Transverse colon (tissue), 4 donors: ENCODE measurements around the gene EPHA5. TPM values are rescaled to one million over a fixed set of nuclear protein-coding genes. Genes with fewer than 3 reads are reported as not detected.

Experiments
- DNase-seq: peaks from one replicate; pipeline ENCODE4 v3.0.0-alpha.2; 2019
- H3K27ac ChIP-seq, 4 donors: fragments of 200-600 bp; sonication (generic); 2 replicates each; pipeline ENCODE4 v1.5.1; 2016 to 2018; ENCODE audit warnings: inconsistent platforms in 4 of 4
- H3K27me3 ChIP-seq: fragments of 200-600 bp; sonication (generic); 2 replicates; pipeline ENCODE4 v1.5.1; 2017; ENCODE audit warnings: inconsistent platforms
- H3K36me3 ChIP-seq, 4 donors: fragments of 200-600 bp; sonication (generic); 2 replicates each; pipeline ENCODE4 v1.5.1; 2017 to 2019; ENCODE audit warnings: inconsistent platforms in 4 of 4
- H3K4me1 ChIP-seq, 4 donors: fragments of 200-600 bp; sonication (generic); 2 replicates each; pipeline ENCODE4 v1.5.1; 2017 to 2020; ENCODE audit warnings: inconsistent platforms in 4 of 4
- H3K4me3 ChIP-seq, 4 donors: fragments of 200-600 bp; sonication (generic); 1 replicate in 1 of 4; 2 replicates in 3 of 4; pipeline versions ENCODE4 v1.5.1 to v1.6.1; 2017 to 2019; ENCODE audit warnings: inconsistent platforms in 4 of 4
- H3K9me3 ChIP-seq, 2 donors: fragments of 200-600 bp; sonication (generic); 2 replicates each; pipeline ENCODE4 v1.5.1; 2017 to 2019; ENCODE audit warnings: inconsistent platforms in 2 of 2
- EP300 ChIP-seq: sonication (generic); formaldehyde crosslinking; IDR thresholded peaks from one replicate; pipeline ENCODE4 v1.6.1; 2017; ENCODE audit warnings: antibody characterized with exemption, low read depth
- POLR2A ChIP-seq: fragments of 450-650 bp; IDR thresholded peaks from one replicate; pipeline ENCODE4 v1.6.1; 2016; ENCODE audit warnings: antibody characterized with exemption, mild to moderate bottlenecking, moderate library complexity
- POLR2AphosphoS5 ChIP-seq, 3 donors: sonication (generic); formaldehyde crosslinking; IDR thresholded peaks; one replicate each; pipeline ENCODE4 v1.6.1; 2016; ENCODE audit warnings: antibody characterized with exemption in 3 of 3
- WGBS, 2 donors: methylation state at CpG; one replicate each; pipeline ENCODE4 v1.1.5; 2018; ENCODE audit warnings: low coverage in 1 of 2; 5-methylcytosine and 5-hydroxymethylcytosine counted together
- in situ Hi-C, 4 donors: fragments of 200-750 bp; cut with MboI; loops; one replicate each; pipeline versions ENCODE4 v1.15.0 to v1.15.1; 2017; ENCODE audit warnings: low sequenced_read_pairs in 3 of 4, low pct_ligation_motif_present in 1 of 4, low pct_unique_long_range_greater_than_20kb in 1 of 4
- intact Hi-C: fragments of 100-400 bp; cut with DNase I; formaldehyde crosslinking; loops from one replicate; pipeline ENCODE4 v1.15.1; 2023; ENCODE audit warnings: low total_unique reads
- total RNA-seq, 4 donors: library from RNA; depleted of rRNA; stranded (reverse); fragments of >200 nt; gene quantifications; one replicate each; pipeline ENCODE4 v1.1.0, GENCODE V29; 2016
- TF ChIP-seq, protein P1 (sequence below), 5 experiments: fragments of 200-600 bp in 3 of 5; fragments of 450-650 bp in 2 of 5; sonication (generic) in 3 of 5; IDR thresholded peaks; 1 replicate in 2 of 5; 2 replicates in 3 of 5; pipeline ENCODE4 v1.5.1; 2016 to 2017; ENCODE audit warnings: antibody characterized with exemption in 5 of 5, inconsistent platforms in 3 of 5, mild to moderate bottlenecking in 2 of 5, moderate library complexity in 1 of 5

EPHA5 gene
- total RNA-seq, 4 donors from 2014 or later, result 0.14 to 0.60 (median 0.32) TPM; not detected in 1

DNA sequence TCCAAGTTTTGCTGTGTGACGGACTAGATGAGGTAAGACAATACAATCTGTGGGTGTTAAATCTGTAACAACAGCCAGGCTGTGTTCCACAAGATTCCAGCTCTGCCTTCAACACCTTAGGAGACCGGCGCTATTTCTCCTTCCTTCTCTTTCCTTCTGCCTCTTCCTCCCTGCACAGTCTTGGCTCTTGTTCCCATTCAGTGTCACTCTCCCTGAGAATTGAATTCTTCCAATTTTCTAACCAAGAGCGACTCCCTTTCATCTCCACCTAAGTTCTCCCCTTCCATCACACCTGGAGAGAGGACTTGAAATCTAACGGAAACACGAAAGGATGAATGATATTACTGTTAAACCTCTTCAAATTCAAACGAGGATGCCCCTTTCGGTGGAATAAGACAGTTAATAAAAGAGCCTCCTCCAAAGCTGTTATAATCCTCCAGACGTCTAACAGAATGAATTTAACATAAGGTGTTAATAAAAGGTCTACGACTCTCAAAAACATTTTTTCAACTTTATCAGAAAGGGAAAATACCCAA is 2.7 kb downstream of the EPHA5 start:
- Histone ChIP-seq H3K9me3 (no peaks in the 10 kb centered on the region), H3K27ac (no peak overlapping the region), H3K36me3 (no peaks in the 10 kb centered on the region), H3K4me3 (no peak overlapping the region), H3K27me3 (peaks cover 92% of the 10 kb centered on the region), H3K4me1 (peaks cover 0 to 24% (median 14%) of the 10 kb centered on the region in 4 donors)
- TF ChIP-seq POLR2AphosphoS5 (IDR thresholded peaks at IDR 0.05), result no peak
- TF ChIP-seq, protein P1, sequence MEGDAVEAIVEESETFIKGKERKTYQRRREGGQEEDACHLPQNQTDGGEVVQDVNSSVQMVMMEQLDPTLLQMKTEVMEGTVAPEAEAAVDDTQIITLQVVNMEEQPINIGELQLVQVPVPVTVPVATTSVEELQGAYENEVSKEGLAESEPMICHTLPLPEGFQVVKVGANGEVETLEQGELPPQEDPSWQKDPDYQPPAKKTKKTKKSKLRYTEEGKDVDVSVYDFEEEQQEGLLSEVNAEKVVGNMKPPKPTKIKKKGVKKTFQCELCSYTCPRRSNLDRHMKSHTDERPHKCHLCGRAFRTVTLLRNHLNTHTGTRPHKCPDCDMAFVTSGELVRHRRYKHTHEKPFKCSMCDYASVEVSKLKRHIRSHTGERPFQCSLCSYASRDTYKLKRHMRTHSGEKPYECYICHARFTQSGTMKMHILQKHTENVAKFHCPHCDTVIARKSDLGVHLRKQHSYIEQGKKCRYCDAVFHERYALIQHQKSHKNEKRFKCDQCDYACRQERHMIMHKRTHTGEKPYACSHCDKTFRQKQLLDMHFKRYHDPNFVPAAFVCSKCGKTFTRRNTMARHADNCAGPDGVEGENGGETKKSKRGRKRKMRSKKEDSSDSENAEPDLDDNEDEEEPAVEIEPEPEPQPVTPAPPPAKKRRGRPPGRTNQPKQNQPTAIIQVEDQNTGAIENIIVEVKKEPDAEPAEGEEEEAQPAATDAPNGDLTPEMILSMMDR (IDR thresholded peaks at IDR 0.05), result no peak
- TF ChIP-seq POLR2A, result no peak
- no peak for TF ChIP-seq EP300
- intact Hi-C loops, result no loop called here
- WGBS, 2 donors, result 22 to 24% methylated on average over 6 to 10 of the region's 10 CpGs
- in situ Hi-C loops, result no loop called here
- DNase-seq, result no peak

DNA sequence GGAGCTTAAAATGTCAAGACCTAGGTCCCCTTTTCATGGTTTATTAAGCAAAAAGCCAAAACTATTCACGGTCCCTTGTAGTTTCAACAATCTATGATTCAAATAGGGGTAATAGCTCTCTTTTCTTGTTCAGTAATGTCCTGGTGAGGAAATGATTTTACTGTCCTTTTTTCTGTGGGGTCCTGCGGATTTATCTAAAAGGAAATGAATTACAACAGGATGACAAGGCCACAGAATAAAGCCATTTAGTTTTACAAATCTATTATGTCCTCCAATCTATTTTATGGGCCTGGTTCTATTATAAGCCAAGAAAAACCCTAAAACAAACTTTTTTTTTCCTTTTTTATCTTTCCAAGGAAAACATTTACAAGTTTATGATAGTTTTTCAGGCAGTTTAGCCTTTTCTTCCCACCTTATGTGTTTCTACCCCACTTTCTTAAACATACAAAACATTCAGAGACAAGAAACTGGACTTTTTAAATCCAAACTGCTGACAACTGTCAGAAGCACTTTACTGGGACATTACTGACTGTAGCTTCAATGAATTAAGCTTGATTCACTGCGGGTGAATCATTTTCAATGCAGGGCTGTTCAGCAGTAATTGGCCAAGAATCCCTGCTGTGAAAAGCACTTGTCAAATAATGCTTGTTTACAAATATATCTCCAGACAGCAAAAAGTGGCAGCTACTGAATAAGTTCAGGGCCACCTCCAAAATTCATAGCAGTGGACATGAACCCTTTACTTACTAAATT is 4.3 kb downstream of the EPHA5 start:
- in situ Hi-C loops, result no loop called here
- peaks cover 0 to 24% (median 14%) of the 10 kb centered on the region in 4 donors for H3K4me1 ChIP-seq
- no peaks in the 10 kb centered on the region for H3K9me3 ChIP-seq
- no peak overlapping the region for H3K4me3 ChIP-seq
- intact Hi-C loops, result no loop called here
- 44 to 50% methylated on average over 3 of the region's 3 CpGs for WGBS, 2 donors
- H3K27me3 ChIP-seq, result peaks cover 84% of the 10 kb centered on the region
- TF ChIP-seq POLR2AphosphoS5 (IDR thresholded peaks at IDR 0.05), result no peak
- TF ChIP-seq, protein P1 (IDR thresholded peaks at IDR 0.05), result no peak
- TF ChIP-seq POLR2A, result no peak
- TF ChIP-seq EP300, result no peak
- H3K36me3 ChIP-seq, result no peaks in the 10 kb centered on the region
- no peak overlapping the region for H3K27ac ChIP-seq
- no peak for DNase-seq

DNA sequence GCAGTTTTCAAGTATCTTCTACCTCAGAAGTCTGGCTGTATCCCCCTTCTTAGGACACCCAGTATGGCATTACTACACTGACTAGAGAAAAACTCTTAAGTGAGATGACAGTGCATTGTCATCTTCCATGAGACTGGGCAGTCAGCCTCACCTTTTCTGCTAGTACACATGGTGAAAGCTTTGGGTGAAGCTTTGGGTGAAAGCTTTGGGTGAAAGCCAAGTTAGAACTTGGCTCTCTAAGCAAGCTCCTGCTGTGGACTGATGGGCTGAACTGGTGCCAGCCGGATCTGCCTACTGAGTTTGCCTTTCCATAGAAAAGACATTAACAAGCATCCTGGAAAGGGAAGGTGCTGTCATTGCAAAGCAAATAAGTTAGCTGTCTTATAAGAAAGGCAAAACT is 8.8 kb downstream of the EPHA5 start:
- intact Hi-C loops, result no loop called here

DNA sequence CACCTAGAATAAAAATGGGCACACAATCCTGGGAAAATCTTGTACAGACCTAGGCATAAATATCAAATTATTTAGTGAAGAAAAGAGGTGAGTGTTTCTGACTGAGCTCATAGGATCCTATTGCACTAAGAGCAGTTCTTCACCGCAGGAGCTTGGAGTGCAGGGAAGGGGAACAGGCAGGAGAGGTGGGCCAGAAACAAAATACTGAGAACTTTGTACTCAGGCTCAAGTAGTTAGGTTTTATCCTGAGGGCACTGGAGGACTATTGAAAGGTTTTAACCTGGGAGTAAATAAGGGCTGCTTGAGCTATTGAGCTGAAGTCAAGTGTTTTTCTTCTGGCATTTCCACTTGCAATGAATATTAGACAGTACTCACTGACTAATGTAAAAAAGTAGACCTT is 12.2 kb downstream of the EPHA5 start:
- intact Hi-C loops, result no loop called here
- H3K4me1 ChIP-seq, result no peaks in the 10 kb centered on the region
- TF ChIP-seq EP300, result no peak
- no peak for TF ChIP-seq POLR2AphosphoS5 (IDR thresholded peaks at IDR 0.05)
- TF ChIP-seq, protein P1 (IDR thresholded peaks at IDR 0.05), result no peak
- TF ChIP-seq POLR2A, result no peak
- no peaks in the 10 kb centered on the region for H3K36me3 ChIP-seq
- H3K27ac ChIP-seq, result no peak overlapping the region
- in situ Hi-C loops, result no loop called here
- 50 to 52% methylated on average over 1 of the region's 1 CpG for WGBS, 2 donors
- H3K27me3 ChIP-seq, result peaks cover 8% of the 10 kb centered on the region
- H3K4me3 ChIP-seq, result no peak overlapping the region
- DNase-seq, result no peak
- no peaks in the 10 kb centered on the region for H3K9me3 ChIP-seq

More for the DNA sequence above, 8.8 kb downstream of the EPHA5 start:
- Histone ChIP-seq H3K27me3 (peaks cover 40% of the 10 kb centered on the region), H3K4me1 (no peaks in the 10 kb centered on the region), H3K4me3 (no peak overlapping the region), H3K36me3 (no peaks in the 10 kb centered on the region), H3K9me3 (no peaks in the 10 kb centered on the region), H3K27ac (no peak overlapping the region)
- in situ Hi-C loops, result no loop called here
- no peak for DNase-seq
- TF ChIP-seq POLR2A (no peak), EP300 (no peak), POLR2AphosphoS5 (IDR thresholded peaks at IDR 0.05) (no peak)
- TF ChIP-seq, protein P1 (IDR thresholded peaks at IDR 0.05), result no peak
- WGBS, 2 donors, result 11 to 17% methylated on average over 1 of the region's 1 CpG
